GM12872 (cell line): ENCODE measurements around the gene GBX2.

Experiments
- TF ChIP-seq, protein P1 (sequence below): IDR thresholded peaks from 3 replicates; pipeline ENCODE4 v1.5.1; 2011; ENCODE audit warnings: low read depth, mild to moderate bottlenecking, low read length, moderate library complexity; ENCODE audit not compliant: insufficient read depth

Gene GBX2

DNA sequence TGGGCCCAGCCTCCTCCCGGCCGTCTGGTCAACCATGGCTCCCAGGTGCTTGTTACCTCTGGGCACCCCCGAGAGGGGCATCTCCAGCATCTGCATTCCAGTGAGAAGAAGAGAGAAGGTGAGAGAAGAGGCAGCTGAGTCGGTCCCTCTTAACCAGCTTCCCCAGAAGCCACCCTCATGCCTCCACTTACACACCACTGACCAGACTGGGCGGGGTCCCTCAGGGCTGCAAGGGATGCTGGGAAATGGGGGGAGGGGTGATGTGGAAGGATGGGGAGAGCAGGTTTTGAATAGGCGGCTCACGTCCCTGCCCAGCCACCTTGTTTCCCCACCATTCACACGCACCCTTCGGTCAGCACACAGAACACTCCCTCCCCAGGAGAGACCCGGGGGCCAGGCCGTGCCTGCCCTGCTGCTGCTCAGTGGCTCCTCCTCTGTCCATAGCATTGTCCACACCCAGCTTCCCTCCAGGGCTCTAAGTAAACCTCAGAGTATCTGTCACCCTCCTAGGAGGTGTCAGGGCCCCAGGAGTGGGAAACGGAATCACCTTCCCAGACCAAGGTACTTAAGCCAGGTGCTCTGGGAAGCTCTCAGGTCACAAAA lies 34.7 kb downstream of the GBX2 start:
- TF ChIP-seq, protein P1, sequence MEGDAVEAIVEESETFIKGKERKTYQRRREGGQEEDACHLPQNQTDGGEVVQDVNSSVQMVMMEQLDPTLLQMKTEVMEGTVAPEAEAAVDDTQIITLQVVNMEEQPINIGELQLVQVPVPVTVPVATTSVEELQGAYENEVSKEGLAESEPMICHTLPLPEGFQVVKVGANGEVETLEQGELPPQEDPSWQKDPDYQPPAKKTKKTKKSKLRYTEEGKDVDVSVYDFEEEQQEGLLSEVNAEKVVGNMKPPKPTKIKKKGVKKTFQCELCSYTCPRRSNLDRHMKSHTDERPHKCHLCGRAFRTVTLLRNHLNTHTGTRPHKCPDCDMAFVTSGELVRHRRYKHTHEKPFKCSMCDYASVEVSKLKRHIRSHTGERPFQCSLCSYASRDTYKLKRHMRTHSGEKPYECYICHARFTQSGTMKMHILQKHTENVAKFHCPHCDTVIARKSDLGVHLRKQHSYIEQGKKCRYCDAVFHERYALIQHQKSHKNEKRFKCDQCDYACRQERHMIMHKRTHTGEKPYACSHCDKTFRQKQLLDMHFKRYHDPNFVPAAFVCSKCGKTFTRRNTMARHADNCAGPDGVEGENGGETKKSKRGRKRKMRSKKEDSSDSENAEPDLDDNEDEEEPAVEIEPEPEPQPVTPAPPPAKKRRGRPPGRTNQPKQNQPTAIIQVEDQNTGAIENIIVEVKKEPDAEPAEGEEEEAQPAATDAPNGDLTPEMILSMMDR = no peak

DNA sequence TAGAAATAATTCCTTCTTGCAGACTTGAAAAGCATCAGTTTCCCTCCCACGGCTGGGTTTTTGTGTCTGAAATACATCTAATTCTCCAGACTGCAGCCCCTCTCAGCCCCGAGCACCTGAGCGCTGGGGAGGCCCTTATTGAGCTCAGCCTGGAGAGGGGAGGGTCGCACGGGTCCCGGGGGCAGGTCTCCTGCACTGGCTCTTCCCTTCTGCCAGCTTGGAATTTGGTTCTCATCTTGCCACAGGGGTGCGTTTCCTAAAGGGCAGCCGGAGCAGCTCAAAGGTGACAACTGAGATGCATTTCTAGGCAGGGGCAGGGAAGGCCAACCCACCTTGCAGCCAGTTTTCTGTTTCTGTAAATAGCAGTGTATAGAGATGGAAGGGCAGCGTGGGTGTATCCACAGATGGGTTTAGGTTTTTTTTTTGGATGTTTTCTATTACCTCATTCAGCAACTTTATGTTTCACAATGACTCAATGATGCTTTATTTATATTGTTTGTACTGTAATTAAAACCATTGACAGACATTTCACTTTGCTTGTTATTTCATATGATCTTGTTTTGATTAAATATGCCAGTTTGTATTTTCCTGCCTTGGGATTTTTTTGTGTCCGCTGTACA lies 37.0 kb downstream of the GBX2 start:
- TF ChIP-seq, protein P1 = no peak

DNA sequence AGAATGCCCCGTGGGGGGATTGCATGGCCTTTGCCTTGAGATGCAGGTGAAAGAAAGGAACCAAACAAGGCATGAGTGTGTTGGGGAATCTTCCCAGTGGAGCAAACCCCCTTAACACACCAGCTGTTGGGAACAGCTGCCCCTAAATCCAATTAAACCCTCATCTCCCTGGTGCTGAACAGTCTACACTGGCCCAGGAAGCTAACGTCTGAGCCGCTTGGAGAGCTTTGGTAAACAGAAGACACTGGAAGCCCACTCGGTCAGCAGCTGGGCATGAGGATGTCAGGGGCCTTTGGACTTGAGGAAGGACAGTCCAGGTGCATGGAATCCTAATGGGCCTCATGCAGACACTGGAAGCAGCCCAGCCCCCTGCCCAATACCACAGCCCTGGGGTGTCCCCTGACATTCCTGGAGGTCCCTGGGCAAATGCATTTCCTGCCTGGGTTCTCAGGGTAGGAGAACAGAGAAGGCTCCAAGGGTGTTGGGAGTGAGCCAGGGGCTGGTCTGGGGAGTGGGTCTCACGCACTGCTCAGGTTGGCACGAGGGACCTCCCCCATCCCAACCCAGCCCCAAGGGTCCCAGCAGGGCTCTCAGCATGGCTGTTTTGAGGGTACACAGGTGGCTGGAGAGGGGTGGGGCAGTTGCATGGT lies 37.7 kb downstream of the GBX2 start:
- TF ChIP-seq, protein P1 = no peak

DNA sequence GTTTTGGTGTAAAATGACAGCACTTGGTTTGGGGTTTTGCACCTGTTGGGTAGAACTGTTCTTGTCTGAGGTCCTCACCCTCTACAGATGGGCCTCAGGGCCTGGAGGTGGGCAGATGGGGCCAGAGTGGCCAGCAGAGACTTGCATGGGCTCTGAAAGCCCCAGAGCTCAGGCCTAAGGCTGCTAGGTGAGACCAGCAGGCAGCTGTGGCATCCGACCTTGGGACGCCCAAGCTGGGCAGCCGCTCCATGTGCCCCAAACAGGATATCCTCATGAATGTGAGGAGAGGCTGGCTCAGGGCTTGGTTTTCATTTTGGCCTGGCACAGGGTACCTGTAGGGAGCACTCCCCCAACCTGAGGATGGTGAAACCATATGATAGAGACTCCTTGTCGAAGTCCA lies 38.3 kb downstream of the GBX2 start:
- TF ChIP-seq, protein P1 = no peak

DNA sequence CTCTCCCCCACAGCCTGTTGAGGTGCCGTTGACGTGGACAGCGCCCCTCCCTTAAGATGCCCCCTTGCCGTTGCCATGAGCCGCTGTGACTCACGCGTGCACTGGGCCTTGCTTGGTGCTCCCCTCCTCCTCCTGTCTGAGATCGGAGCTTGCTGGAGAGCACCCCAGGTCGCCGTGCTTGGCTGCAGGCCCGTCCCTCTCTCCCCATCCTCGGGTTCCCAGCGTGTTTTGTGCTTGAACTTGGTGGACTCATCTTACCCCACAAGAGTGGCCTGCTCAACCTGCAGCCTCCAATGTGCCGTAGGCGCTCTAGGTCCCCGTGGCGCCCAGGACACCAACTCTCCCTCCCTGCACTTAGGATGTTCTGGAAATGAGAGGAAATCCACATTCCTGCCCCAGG lies 39.9 kb downstream of the GBX2 start:
- TF ChIP-seq, protein P1 = no peak

DNA sequence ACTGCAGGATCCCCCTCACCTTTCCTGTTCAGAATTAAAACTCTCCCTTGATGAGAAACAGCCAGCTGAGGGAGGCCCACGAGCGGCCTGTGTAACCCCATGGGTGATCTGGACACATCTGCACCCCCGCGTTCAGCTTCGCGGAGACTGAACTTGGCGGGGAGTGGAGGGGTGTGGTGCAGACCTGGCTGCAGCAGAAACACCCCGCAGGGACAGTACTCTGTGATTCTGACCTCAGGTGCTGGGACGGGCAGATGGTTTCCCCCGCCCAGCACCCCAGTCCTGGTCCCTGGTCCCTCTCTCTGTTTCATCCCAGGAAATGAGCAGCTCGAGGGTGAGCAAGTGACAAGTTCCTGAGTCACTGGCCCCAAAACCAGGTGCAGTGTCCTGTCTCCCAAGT lies 41.2 kb downstream of the GBX2 start:
- TF ChIP-seq, protein P1 = no peak

DNA sequence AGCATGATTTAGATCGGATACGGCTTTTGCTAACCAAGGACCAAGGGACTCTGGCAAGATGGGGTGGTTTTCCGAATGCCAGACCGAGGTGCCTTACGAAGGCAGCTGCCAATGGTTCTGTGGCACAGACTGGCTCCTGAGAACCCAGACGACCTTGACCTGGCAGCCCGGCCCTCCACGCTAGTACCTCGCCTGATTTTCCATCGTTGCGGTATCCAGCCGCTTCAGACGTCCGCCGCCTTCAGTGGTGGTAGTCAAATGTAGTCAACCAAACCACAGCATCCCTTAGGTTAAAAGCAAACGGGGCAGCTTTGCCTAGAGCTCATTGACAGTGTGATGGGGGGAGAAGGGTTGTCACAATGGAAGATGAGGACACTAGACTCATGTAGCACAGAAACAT lies 42.6 kb downstream of the GBX2 start:
- TF ChIP-seq, protein P1 = no peak
